ENCODE data around the gene RAB11B. TPM values are rescaled to one million over a fixed set of nuclear protein-coding genes. Genes with fewer than 3 reads are reported as not detected.

Gene RAB11B
- total and polyA plus RNA-seq, 2 of the 13 experiments (the other 11 are each of a cell fraction or from before 2014, with no cell fraction given), result 6.0 to 28.4 TPM

- TF ChIP-seq ZBTB46 (CRISPR knock-in tag; IDR thresholded peaks at IDR 0.05; ENCODE audit: borderline replicate concordance) (no peak), DZIP1 (CRISPR knock-in tag; IDR thresholded peaks at IDR 0.05) (no peak), ZNF337 (CRISPR knock-in tag; IDR thresholded peaks at IDR 0.05; ENCODE audit: borderline replicate concordance, low read depth) (no peak), SSRP1 (CRISPR knock-in tag; IDR thresholded peaks at IDR 0.05) (no peak; the same call in 1 of the 2 replicates), SOX6 (IDR thresholded peaks at IDR 0.05) (no peak), SOX6 (CRISPR knock-in tag; IDR thresholded peaks at IDR 0.05) (peak; percentile 100), NFIB (CRISPR knock-in tag; IDR thresholded peaks at IDR 0.05; ENCODE audit: borderline replicate concordance) (no peak), ATF3 (CRISPR knock-in tag; IDR thresholded peaks at IDR 0.05) (no peak; the same call in 1 of the 2 replicates), SP1 (IDR thresholded peaks at IDR 0.05) (no peak), SP1 (CRISPR knock-in tag; IDR thresholded peaks at IDR 0.05) (no peak), ZBTB33 (CRISPR knock-in tag; IDR thresholded peaks at IDR 0.05) (peak; percentile 64), GFI1 (CRISPR knock-in tag; IDR thresholded peaks at IDR 0.05; ENCODE audit: borderline replicate concordance) (peak; percentile 89), DNMT1 (CRISPR knock-in tag; IDR thresholded peaks at IDR 0.05) (no peak), CHCHD3 (CRISPR knock-in tag; IDR thresholded peaks at IDR 0.05) (no peak), MIER3 (CRISPR knock-in tag; IDR thresholded peaks at IDR 0.05; ENCODE audit: borderline replicate concordance) (peak; percentile 87), CBFB (CRISPR knock-in tag; IDR thresholded peaks at IDR 0.05) (peak; percentile 83; the same call in 1 of the 2 replicates), ZNF766 (CRISPR knock-in tag; IDR thresholded peaks at IDR 0.05; ENCODE audit: borderline replicate concordance) (no peak), TRAFD1 (CRISPR knock-in tag; IDR thresholded peaks at IDR 0.05; ENCODE audit: borderline replicate concordance) (no peak), GTF3A (CRISPR knock-in tag; conservative IDR thresholded peaks at IDR 0.05) (no peak), ZBTB2 (CRISPR knock-in tag; IDR thresholded peaks at IDR 0.05; ENCODE audit: low read depth) (0 out of 2 replicates have a peak, but pooled peaks have one; percentile 39)
Measured at GRCh38 chr19:8357007-8357521, 33.1 kb upstream of the RAB11B start (continued).
